OCI-LY1 (cell line): Measurements from ENCODE around the gene LTBP1.

ENCODE experiments used
- EZH2 ChIP-seq: fragments of 200-600 bp; sonication (generic), shearing (Covaris generic); IDR thresholded peaks from 2 replicates; pipeline ENCODE4 v1.8.0; 2017; ENCODE audit warnings: borderline replicate concordance, mixed run types, mild to moderate bottlenecking, antibody characterized with exemption, low read length, moderate library complexity, mixed read lengths
- TF ChIP-seq, protein P1 (sequence below): fragments of 200-600 bp; sonication (generic), shearing (Covaris generic); IDR thresholded peaks from 2 replicates; pipeline ENCODE4 v1.5.1; 2017; ENCODE audit warnings: mild to moderate bottlenecking, antibody characterized with exemption, low read length, moderate library complexity, mixed read lengths

GRCh38 chr2:33207151-33207740 is 260.5 kb downstream of the LTBP1 start:
- no peak for TF ChIP-seq EZH2
- TF ChIP-seq, protein P1, sequence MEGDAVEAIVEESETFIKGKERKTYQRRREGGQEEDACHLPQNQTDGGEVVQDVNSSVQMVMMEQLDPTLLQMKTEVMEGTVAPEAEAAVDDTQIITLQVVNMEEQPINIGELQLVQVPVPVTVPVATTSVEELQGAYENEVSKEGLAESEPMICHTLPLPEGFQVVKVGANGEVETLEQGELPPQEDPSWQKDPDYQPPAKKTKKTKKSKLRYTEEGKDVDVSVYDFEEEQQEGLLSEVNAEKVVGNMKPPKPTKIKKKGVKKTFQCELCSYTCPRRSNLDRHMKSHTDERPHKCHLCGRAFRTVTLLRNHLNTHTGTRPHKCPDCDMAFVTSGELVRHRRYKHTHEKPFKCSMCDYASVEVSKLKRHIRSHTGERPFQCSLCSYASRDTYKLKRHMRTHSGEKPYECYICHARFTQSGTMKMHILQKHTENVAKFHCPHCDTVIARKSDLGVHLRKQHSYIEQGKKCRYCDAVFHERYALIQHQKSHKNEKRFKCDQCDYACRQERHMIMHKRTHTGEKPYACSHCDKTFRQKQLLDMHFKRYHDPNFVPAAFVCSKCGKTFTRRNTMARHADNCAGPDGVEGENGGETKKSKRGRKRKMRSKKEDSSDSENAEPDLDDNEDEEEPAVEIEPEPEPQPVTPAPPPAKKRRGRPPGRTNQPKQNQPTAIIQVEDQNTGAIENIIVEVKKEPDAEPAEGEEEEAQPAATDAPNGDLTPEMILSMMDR: no peak
